ENCODE results near the gene KRTAP5-4. TPM values are rescaled to one million over a fixed set of nuclear protein-coding genes. Genes with fewer than 3 reads are reported as not detected.

Gene KRTAP5-4
- total and polyA plus RNA-seq, 11 donors, result not detected

- peaks cover 0 to 21% (median 9%) of the 10 kb centered on the region in 12 donors for H3K4me1 ChIP-seq
- WGBS, 4 donors, result 87 to 90% (median 88%) methylated on average over 19 of the region's 19 CpGs
Observed at GRCh38 chr11:1636291-1636950, 14.5 kb upstream of the KRTAP5-4 start.

GRCh38 chr11:1633864-1634263, 11.9 kb upstream of the KRTAP5-4 start:
- Histone ChIP-seq H3K36me3 (no peaks in the 10 kb centered on the region), H3K9me3 (no peaks in the 10 kb centered on the region), H3K27me3 (peaks cover 0 to 35% (median 8%) of the 10 kb centered on the region in 9 donors), H3K27ac (no peak overlapping the region), H3K4me1 (peaks cover 0 to 11% (median 3%) of the 10 kb centered on the region in 12 donors), H3K4me3 (no peak overlapping the region)
- TF ChIP-seq CTCF (IDR thresholded peaks at IDR 0.05) (no peak), POLR2A (IDR thresholded peaks at IDR 0.05) (no peak)
- intact Hi-C loops (cut with DNase I), result loop anchor here in 2 of 10 donors (10.0 kb wide), 1 partner anchor 89 kb away; no protein-coding TSS in a partner anchor
- no peak for DNase-seq
- WGBS, 4 donors, result 85 to 92% (median 89%) methylated on average over 10 of the region's 10 CpGs
- no peak for ATAC-seq

More at GRCh38 chr11:1636291-1636950, 14.5 kb upstream of the KRTAP5-4 start:
- no peak overlapping the region for H3K27ac ChIP-seq
- ATAC-seq (no peak), DNase-seq (no peak)
- no peaks in the 10 kb centered on the region for H3K9me3 ChIP-seq
- H3K27me3 ChIP-seq, result peaks cover 0 to 30% (median 8%) of the 10 kb centered on the region in 9 donors
- H3K36me3 ChIP-seq, result no peaks in the 10 kb centered on the region
- no peak overlapping the region for H3K4me3 ChIP-seq
- TF ChIP-seq CTCF (IDR thresholded peaks at IDR 0.05) (no peak), POLR2A (IDR thresholded peaks at IDR 0.05) (no peak)
- intact Hi-C loops (cut with DNase I), result loop anchor here in 2 of 10 donors (10.0 kb wide), 1 partner anchor 92 kb away; no protein-coding TSS in a partner anchor

- 54 to 64% (median 60%) methylated on average over 10 to 11 of the region's 11 CpGs for WGBS, 4 donors
- no peaks in the 10 kb centered on the region for H3K9me3 ChIP-seq
- H3K27ac ChIP-seq, result no peak overlapping the region
- TF ChIP-seq POLR2A (IDR thresholded peaks at IDR 0.05) (no peak), CTCF (IDR thresholded peaks at IDR 0.05) (no peak)
- H3K36me3 ChIP-seq, result no peaks in the 10 kb centered on the region
- H3K4me3 ChIP-seq, result no peak overlapping the region
- DNase-seq (no peak), ATAC-seq (no peak)
- peaks cover 0 to 47% (median 12%) of the 10 kb centered on the region in 9 donors for H3K27me3 ChIP-seq
- intact Hi-C loops (cut with DNase I), result loop anchor here in 2 of 10 donors (10.0 kb wide), 1 partner anchor 87 kb away; no protein-coding TSS in a partner anchor
- peaks cover 0 to 8% (median 3%) of the 10 kb centered on the region in 12 donors for H3K4me1 ChIP-seq
Observed at GRCh38 chr11:1632053-1632714, 10.2 kb upstream of the KRTAP5-4 start.

- no peak overlapping the region for H3K4me3 ChIP-seq
- H3K27me3 ChIP-seq, result peaks cover 0 to 45% (median 12%) of the 10 kb centered on the region in 9 donors
- H3K27ac ChIP-seq, result no peak overlapping the region
- no peaks in the 10 kb centered on the region for H3K36me3 ChIP-seq
- WGBS, 4 donors, result 63 to 69% (median 65%) methylated on average over 13 of the region's 13 CpGs
- no peak for TF ChIP-seq CTCF (IDR thresholded peaks at IDR 0.05)
- no peak for TF ChIP-seq POLR2A (IDR thresholded peaks at IDR 0.05)
- ATAC-seq (no peak), DNase-seq (no peak)
- H3K4me1 ChIP-seq, result peaks cover 0 to 8% (median 3%) of the 10 kb centered on the region in 12 donors
- H3K9me3 ChIP-seq, result no peaks in the 10 kb centered on the region
- intact Hi-C loops (cut with DNase I), result loop anchor here in 2 of 10 donors (10.0 kb wide), 1 partner anchor 86 kb away; no protein-coding TSS in a partner anchor
Observed at GRCh38 chr11:1631066-1631568, 9.2 kb upstream of the KRTAP5-4 start.
